HK-2 (cell line): ENCODE data around the gene GPR157.
"Not testable (repeated sequence)": the region's sequence is repeated elsewhere in the genome, so short reads cannot be mapped to it uniquely, and the experiment has no call there.

ENCODE experiments used
- DNase-seq: peaks from one replicate; pipeline ENCODE4 v3.0.0-alpha.2; 2018; ENCODE audit not compliant: unreplicated experiment

Gene GPR157

GRCh38 chr1:9118186-9118585 lies 10.7 kb downstream of the GPR157 start:
- DNase-seq = no peak

- DNase-seq = no peak
Measured at GRCh38 chr1:9115351-9116205, 13.3 kb downstream of the GPR157 start.

- DNase-seq = no peak
Measured at GRCh38 chr1:9112961-9113880, 15.7 kb downstream of the GPR157 start.

GRCh38 chr1:9111957-9112356 lies 16.9 kb downstream of the GPR157 start:
- no peak for DNase-seq

- DNase-seq = no peak
Measured at GRCh38 chr1:9111357-9111691, 17.6 kb downstream of the GPR157 start.

GRCh38 chr1:9110669-9111356 lies 18.1 kb downstream of the GPR157 start:
- peak; percentile 96 for DNase-seq

- no peak for DNase-seq
Measured at GRCh38 chr1:9108056-9108665, 20.7 kb downstream of the GPR157 start.

GRCh38 chr1:9107136-9107535 lies 21.8 kb downstream of the GPR157 start:
- DNase-seq = no peak

GRCh38 chr1:9106286-9106685 lies 22.6 kb downstream of the GPR157 start:
- DNase-seq = no peak

GRCh38 chr1:9105336-9105867 lies 23.5 kb downstream of the GPR157 start:
- no peak for DNase-seq

GRCh38 chr1:9101510-9102146 lies 27.3 kb downstream of the GPR157 start:
- DNase-seq = peak; percentile 61

- peak; percentile 59 for DNase-seq
Measured at GRCh38 chr1:9100471-9101043, 28.3 kb downstream of the GPR157 start.

GRCh38 chr1:9099555-9099954 lies 29.3 kb downstream of the GPR157 start:
- no peak for DNase-seq

- no peak for DNase-seq
Measured at GRCh38 chr1:9097947-9098705, 30.8 kb downstream of the GPR157 start.

- DNase-seq = no peak
Measured at GRCh38 chr1:9095818-9096217, 33.1 kb downstream of the GPR157 start.

- DNase-seq = not testable (repeated sequence)
Measured at GRCh38 chr1:9093996-9094595, 34.8 kb downstream of the GPR157 start.

- no peak for DNase-seq
Measured at GRCh38 chr1:9093581-9093980, 35.3 kb downstream of the GPR157 start.

GRCh38 chr1:9093091-9093490 lies 35.8 kb downstream of the GPR157 start:
- DNase-seq = no peak

- no peak for DNase-seq
Measured at GRCh38 chr1:9088807-9089206, 40.1 kb downstream of the GPR157 start.
